NOMO-1 treated with dmso at 0.1 percent for 144 hours (cell line): ENCODE data around the gene TTC24.
A peak's percentile ranks its signal among the peaks of the same experiment; 100 is the strongest.

ENCODE experiments used
- DNase-seq: peaks from one replicate; lab custom pipeline; 2025; ENCODE audit not compliant: unreplicated experiment; lab: John Stamatoyannopoulos, UW

The TTC24 gene

DNA sequence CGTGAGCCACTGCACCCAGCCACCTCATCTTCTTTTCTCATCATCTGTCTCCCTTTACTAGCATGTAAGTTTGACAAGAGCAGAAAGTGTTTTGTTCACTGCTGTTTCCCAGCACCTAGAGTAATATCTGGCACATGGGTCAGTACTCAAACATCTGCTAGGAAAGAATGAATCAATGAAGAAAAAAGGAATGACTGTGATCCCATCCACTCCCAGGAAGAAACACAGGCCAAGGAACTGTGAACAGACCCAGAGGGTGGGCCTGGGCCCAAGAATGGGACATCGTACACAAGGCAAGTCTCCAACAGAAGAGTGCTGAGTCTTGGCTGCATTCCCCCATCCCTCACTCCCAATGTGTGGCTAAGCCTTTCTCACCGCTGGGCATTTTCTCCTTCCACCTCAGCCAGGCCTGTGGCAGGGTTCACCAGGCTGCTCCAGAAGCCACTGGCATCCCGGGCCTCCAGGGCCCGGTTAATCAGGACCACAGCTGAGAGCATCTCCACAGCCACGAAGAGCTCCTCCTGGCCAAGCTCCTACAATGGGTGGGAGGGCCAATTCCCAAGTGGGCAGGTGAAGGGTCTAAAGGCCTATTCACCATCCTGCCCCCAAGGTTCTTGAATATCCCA is 25.6 kb upstream of the TTC24 start:
- no peak for DNase-seq

DNA sequence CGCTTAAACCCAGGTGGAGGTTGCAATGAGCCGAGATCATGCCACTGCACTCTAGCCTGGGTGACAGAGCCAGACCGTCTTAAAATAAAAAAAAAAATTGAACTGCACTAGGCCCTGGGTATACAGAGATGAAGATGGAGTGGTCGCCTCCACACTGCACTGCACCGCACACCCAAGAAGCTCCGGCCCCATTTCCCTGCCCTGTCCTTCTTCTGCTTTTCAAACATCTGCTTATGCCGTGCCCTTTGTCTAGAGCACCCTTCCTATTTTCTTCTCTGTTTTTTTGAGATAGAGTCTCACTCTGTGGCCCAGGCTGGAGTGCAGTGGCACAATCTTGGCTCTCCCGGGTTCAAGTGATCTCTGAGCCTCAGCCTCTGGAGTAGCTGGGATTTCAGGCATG is 24.6 kb upstream of the TTC24 start:
- no peak for DNase-seq

DNA sequence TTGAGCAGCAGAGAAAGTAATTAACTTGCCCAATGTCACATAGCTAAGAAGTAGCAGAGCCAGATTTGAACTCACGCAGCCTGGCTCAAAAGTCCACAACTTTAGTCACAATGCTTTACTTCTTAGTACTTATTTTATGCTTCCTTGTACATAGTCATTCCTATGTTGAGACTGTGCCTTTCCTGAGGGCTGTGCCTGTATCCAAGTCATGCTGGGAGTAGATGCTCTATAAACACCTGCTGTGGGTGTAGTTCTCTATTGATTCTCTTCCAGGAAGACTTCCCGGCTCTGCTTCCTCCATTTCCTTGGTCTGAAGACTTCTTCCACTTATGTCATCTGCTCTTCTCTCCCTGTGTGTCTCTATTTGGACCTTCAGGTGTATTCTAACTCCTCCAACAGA is 23.8 kb upstream of the TTC24 start:
- no peak for DNase-seq

GRCh38 chr1:156556354-156556753 is 23.2 kb upstream of the TTC24 start:
- no peak for DNase-seq

- no peak for DNase-seq
Observed at GRCh38 chr1:156559086-156559796, 20.3 kb upstream of the TTC24 start.

- DNase-seq, result no peak
Observed at GRCh38 chr1:156559797-156560385, 19.6 kb upstream of the TTC24 start.

- no peak for DNase-seq
Observed at GRCh38 chr1:156560585-156561163, 18.8 kb upstream of the TTC24 start.

DNA sequence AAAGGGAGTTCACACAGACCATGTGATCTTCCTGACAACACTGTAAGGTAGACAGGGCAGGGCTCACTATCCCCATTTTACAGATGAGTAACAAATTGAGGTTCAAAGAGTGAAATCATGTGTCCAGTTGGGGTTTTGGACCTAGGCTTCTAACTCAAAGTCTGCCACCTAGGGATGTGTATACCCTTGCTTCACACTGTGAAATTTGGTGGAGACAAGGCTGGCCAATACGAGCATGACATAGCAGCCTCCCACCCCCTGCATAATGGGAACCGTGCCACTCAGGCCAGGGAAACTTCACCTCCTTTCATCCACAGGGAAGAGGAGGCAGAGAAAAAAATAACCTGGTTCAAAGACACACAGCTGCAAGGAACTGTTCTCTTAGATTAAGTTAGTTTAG is 14.0 kb upstream of the TTC24 start:
- no peak for DNase-seq

DNA sequence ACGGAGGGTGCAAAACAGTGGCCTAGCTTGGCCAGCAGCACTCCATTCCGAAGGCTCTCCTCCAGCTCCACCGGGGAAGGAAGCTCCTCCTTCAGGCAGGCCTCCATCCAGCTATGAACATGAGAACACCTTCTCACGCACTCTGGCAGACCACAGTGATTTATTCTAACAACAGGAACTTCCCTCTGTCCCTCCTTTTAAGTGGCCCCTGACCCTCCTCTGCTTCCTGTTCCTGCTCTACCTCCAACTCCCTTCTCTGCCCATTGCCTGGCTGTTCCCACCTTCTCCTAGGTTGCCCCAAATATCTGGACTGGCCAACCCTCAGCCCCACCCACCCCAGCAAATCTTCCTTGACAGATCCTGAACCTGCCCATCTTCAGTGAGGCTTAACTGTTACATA is 13.1 kb upstream of the TTC24 start:
- peak; percentile 60 for DNase-seq

- DNase-seq, result peak; percentile 20
Observed at GRCh38 chr1:156571261-156571852, 8.2 kb upstream of the TTC24 start.

DNA sequence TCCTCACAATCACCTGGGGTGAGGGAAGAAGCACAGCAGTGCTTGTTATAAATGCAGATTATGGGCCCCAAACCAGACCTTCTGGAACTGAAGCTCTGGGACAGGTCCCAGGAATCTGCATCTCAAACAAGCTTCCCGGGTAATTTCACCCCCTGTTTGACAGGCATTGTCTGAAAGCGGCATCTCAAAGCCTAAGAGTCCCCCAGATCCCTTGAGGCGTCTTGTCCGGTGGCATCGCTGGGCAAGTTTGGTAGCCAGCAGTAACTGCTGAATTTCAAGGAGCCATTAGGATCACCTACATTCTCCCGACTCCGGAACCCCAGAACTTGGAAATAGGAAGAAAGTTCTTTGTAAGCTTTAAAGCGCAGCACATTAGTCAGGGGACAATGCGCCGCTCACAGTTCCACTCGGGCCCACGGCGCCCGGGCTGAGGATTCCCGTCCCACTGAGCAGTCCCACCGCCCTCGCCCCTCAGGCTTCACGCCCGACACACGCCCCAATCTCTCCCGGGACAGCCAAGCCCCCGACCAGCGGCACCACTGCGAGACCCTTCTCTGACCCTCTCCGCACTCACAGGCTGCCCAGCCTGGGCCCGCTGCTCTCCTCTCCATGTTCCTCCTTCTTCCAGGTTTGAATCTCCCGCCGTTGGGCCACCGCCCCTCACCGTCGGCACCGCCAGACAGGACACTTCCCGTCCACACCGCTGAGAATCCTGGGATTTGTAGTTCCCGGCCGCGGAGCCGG is 7.4 kb upstream of the TTC24 start, which contains the start of gene IQGAP3:
IQGAP3 (minus strand) TSS at position 647 of the 744 bp plus-strand sequence; CDS start at position 611, 36 bp downstream.
- DNase-seq, result peak; percentile 77

- DNase-seq, result no peak
Observed at GRCh38 chr1:156572663-156573018, 6.9 kb upstream of the TTC24 start.

DNA sequence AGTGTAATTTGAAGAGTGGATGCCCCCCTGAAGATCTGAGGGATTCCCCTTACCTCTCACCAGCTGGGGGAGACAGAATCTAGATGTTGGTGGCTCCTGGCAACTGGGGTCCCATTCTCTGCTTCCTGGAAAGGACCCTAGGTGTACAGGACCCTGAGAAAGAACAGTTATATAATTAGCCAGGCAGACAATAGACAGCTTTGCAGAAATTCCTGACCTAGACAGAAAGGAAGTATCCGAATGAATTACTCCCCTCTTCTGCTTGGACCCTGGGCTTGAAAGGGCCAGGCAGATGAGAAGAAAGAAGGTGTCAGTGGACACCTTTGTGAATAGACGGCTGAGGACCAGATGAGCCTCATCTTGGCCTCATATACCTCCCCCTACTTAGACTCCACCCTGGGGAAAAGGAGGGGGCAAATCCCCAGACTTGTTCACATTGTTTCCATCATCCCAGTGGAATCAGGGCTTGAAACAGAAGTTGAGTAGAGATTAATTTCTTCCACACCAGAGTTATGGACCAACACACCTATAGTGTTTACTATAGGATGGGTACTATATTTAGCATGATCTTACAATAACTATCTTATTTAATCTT is 5.4 kb upstream of the TTC24 start:
- no peak for DNase-seq

DNA sequence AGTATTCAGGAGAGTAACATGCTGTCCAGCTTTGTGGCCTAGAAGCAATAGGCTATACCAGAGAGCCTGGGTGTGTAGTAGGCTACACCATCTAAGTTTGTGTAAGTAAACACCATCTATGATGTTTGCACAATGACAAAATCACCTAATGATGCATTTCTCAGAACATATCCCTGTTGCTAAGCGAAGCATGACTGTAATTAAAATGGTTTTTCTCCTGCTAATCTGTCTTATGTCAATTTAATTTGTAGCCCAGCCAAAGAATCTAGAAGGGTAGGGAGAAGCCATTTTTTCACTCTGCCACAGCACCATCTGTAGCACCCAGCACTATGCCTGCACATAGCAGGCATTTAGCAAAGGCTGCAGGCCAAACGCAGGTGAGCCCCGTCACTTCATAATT is 2.0 kb upstream of the TTC24 start:
- DNase-seq, result no peak

DNA sequence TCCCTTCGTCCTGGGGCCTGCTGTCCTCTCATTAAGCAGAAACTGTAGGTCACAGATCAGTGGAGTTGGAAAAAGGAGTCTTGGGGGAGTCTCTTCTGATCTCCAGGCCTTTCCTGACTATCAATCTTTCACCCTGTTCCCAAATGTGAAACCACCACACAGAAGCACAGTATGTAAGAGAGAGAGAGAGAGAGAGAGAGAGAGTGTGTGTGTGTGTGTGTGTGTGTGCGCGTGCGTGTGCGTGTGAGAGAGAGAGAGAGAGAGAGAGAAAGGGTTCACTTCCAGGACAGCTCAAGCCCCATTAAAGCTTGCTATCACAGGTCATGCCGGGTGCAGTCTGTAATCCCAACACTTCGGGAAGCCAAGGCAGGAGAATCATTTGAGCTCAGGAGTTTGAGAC is 1.5 kb upstream of the TTC24 start:
- DNase-seq, result no peak

- no peak for DNase-seq
Observed at GRCh38 chr1:156581661-156582387, 2.3 kb downstream of the TTC24 start.

GRCh38 chr1:156582388-156583017 is 3.0 kb downstream of the TTC24 start:
- DNase-seq, result no peak

GRCh38 chr1:156583821-156584622 is 4.5 kb downstream of the TTC24 start:
- DNase-seq, result peak; percentile 57

DNA sequence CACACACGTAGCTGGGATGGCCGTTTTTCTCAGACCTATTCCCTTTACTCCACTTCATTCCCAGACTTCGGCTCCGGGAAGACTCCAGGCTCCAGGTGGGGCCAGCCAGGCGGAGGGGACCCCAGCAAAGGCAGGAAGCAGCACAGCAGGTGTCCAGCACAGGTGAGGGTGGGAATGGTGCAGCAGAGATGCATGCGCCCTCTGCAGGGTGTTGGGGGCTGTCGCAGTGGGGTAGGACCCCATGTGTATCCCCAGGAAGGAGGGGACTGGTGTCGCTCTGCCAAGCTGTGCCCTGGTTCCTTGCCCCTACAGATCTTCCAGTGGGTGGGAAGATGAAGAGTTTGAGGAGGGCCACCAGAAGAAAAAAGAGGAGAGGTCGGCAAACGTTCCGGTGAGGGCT is 5.3 kb downstream of the TTC24 start:
- DNase-seq, result no peak
